Measurements from ENCODE around the gene NT5DC3.

DNA sequence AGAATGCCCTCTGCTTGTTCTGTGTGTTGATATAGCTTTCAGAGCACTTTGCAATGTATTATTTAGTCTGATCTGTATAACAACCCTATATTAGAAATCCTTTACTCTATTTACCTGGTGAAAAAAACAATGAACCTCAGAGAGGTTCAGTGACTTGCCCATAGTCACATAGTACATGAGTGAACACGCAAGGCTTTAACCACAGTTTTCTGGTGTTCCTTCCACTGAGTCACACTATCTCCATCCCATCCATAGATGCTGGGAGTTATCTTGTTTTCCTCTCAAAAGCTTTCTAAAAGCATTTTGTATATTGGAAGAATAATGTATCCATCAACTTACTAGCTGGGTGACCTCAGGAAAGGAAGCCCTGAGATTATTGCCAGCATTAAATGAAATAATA, 104.5 kb downstream of the NT5DC3 start:
- TF ChIP-seq, protein P1, sequence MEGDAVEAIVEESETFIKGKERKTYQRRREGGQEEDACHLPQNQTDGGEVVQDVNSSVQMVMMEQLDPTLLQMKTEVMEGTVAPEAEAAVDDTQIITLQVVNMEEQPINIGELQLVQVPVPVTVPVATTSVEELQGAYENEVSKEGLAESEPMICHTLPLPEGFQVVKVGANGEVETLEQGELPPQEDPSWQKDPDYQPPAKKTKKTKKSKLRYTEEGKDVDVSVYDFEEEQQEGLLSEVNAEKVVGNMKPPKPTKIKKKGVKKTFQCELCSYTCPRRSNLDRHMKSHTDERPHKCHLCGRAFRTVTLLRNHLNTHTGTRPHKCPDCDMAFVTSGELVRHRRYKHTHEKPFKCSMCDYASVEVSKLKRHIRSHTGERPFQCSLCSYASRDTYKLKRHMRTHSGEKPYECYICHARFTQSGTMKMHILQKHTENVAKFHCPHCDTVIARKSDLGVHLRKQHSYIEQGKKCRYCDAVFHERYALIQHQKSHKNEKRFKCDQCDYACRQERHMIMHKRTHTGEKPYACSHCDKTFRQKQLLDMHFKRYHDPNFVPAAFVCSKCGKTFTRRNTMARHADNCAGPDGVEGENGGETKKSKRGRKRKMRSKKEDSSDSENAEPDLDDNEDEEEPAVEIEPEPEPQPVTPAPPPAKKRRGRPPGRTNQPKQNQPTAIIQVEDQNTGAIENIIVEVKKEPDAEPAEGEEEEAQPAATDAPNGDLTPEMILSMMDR (IDR thresholded peaks at IDR 0.05; ENCODE audit: low read length) = no peak
- TF ChIP-seq EZH2phosphoT487 (IDR thresholded peaks at IDR 0.05; ENCODE audit: low read length) = no peak

All from MM.1S (cell line).